Neural progenitor cell (in vitro differentiated cells): ENCODE results near the gene PLIN3. TPM values are rescaled to one million over a fixed set of nuclear protein-coding genes. Genes with fewer than 3 reads are reported as not detected.
"Not testable (repeated sequence)": the region's sequence is repeated elsewhere in the genome, so short reads cannot be mapped to it uniquely, and the experiment has no call there.

Experiments used
- DNase-seq: peaks from one replicate; pipeline ENCODE4 v3.0.0-alpha.2; 2016; ENCODE audit warnings: low spot score
- H2AFZ ChIP-seq: fragments of 200-600 bp; sonication (generic); replicated peaks from 2 replicates; pipeline ENCODE4 v1.6.1; 2016; ENCODE audit warnings: antibody characterized with exemption
- H3F3A ChIP-seq: fragments of 200-600 bp; sonication (generic); 2 replicates; pipeline ENCODE4 v1.6.1; 2016; ENCODE audit warnings: antibody characterized with exemption, low read depth
- H3K27ac ChIP-seq: fragments of 200-600 bp; sonication (generic); 2 replicates; pipeline ENCODE4 v1.5.1; 2016; ENCODE audit warnings: mild to moderate bottlenecking
- H3K27me3 ChIP-seq: fragments of 200-600 bp; sonication (generic); 2 replicates; pipeline ENCODE4 v1.6.1; 2016; ENCODE audit warnings: mild to moderate bottlenecking, moderate library complexity
- H3K36me3 ChIP-seq: fragments of 200-600 bp; sonication (generic); 2 replicates; pipeline ENCODE4 v1.5.1; 2016
- H3K4me1 ChIP-seq: fragments of 200-600 bp; sonication (generic); 2 replicates; pipeline ENCODE4 v1.6.1; 2016; ENCODE audit warnings: mixed run types
- H3K4me2 ChIP-seq: fragments of 200-600 bp; sonication (generic); 2 replicates; pipeline ENCODE4 v1.6.1; 2016
- H3K4me3 ChIP-seq: fragments of 200-600 bp; sonication (generic); 2 replicates; pipeline ENCODE4 v1.5.1; 2016
- H3K79me2 ChIP-seq: fragments of 200-600 bp; sonication (generic); 2 replicates; pipeline ENCODE4 v1.6.1; 2016; ENCODE audit warnings: low read depth
- H3K9ac ChIP-seq: fragments of 200-600 bp; sonication (generic); 2 replicates; pipeline ENCODE4 v1.6.1; 2016
- H3K9me3 ChIP-seq: fragments of 200-600 bp; sonication (generic); 2 replicates; pipeline ENCODE4 v1.5.1; 2016; ENCODE audit warnings: low read depth
- H4K20me1 ChIP-seq: fragments of 200-600 bp; sonication (generic); 2 replicates; pipeline ENCODE4 v1.6.1; 2016; ENCODE audit warnings: low read depth
- H3K27ac Mint-ChIP-seq: 3 replicates; pipeline ENCODE4 v1.8.0; 2021; ENCODE audit warnings: mixed read lengths
- H3K27me3 Mint-ChIP-seq: 2 replicates; pipeline ENCODE4 v1.8.0; 2022; ENCODE audit warnings: low read depth, mild to moderate bottlenecking, inconsistent platforms, moderate library complexity, mixed read lengths; ENCODE audit not compliant: insufficient read depth
- H3K36me3 Mint-ChIP-seq: 3 replicates; pipeline ENCODE4 v1.8.0; 2021; ENCODE audit warnings: mixed read lengths
- H3K4me1 Mint-ChIP-seq: 3 replicates; pipeline ENCODE4 v1.8.0; 2021; ENCODE audit warnings: mixed read lengths
- H3K4me3 Mint-ChIP-seq: 3 replicates; pipeline ENCODE4 v1.8.0; 2021; ENCODE audit warnings: mild to moderate bottlenecking, moderate library complexity, mixed read lengths
- H3K9me3 Mint-ChIP-seq: 3 replicates; pipeline ENCODE4 v1.8.0; 2020; ENCODE audit warnings: mixed read lengths
- EZH2 ChIP-seq: fragments of 200-600 bp; sonication (generic); IDR thresholded peaks from 2 replicates; pipeline ENCODE4 v1.6.1; 2017; ENCODE audit warnings: antibody characterized with exemption, mild to moderate bottlenecking, moderate library complexity
- EZH2phosphoT487 ChIP-seq: fragments of 200-600 bp; sonication (generic); IDR thresholded peaks from 2 replicates; pipeline ENCODE4 v1.6.1; 2017; ENCODE audit warnings: antibody characterized with exemption
- total RNA-seq: library from RNA; depleted of rRNA; stranded (reverse); fragments of >200 nt; gene quantifications from 2 replicates; pipeline ENCODE4 v1.2.3, GENCODE V29; 2015; ENCODE audit warnings: low replicate concordance
- TF ChIP-seq, protein P1 (sequence below): fragments of 200-600 bp; sonication (generic); IDR thresholded peaks from 2 replicates; pipeline ENCODE4 v1.5.1; 2017; ENCODE audit warnings: antibody characterized with exemption, mild to moderate bottlenecking

Gene PLIN3
- total RNA-seq, 1 donor from 2014 or later = 49.7 TPM

DNA sequence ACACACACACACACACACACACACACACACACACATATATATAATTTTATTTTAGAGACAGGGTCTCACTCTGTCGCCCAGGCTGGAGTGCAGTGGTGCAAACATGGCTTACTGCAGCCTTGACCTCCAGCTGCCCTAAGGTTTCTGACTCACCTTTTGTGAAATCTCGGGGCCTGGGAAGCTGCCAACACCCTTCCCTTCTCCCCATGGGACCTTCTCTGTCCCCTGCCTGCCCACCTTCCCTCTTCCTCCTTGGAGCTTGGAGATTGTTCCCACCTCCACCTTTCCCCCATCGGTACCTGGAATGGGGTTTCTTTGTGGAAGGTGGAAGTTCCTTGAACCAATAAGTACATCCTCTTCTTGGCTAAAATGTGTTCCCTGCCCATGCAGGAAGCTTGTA is 28.9 kb upstream of the PLIN3 start:
- Histone ChIP-seq H3K79me2 (no peaks in the 10 kb centered on the region), H2AFZ (no peak overlapping the region), H3K36me3 (no peaks in the 10 kb centered on the region), H3K27me3 (no peaks in the 10 kb centered on the region), H3K9me3 (no peaks in the 10 kb centered on the region), H4K20me1 (no peaks in the 10 kb centered on the region), H3K9ac (no peak overlapping the region), H3K4me3 (no peak overlapping the region), H3F3A (peaks cover 4% of the 10 kb centered on the region), H3K27ac (no peak overlapping the region), H3K4me2 (no peak overlapping the region), H3K4me1 (no peaks in the 10 kb centered on the region)
- Mint-ChIP-seq H3K4me1 (peaks cover 9% of the 10 kb centered on the region), H3K36me3 (no peaks in the 10 kb centered on the region), H3K4me3 (no peak overlapping the region), H3K27ac (peak overlapping the region; percentile 61), H3K9me3 (no peaks in the 10 kb centered on the region), H3K27me3 (peaks cover 5% of the 10 kb centered on the region)
- no peak for DNase-seq
- TF ChIP-seq EZH2phosphoT487 (no peak), EZH2 (no peak)
- TF ChIP-seq, protein P1, sequence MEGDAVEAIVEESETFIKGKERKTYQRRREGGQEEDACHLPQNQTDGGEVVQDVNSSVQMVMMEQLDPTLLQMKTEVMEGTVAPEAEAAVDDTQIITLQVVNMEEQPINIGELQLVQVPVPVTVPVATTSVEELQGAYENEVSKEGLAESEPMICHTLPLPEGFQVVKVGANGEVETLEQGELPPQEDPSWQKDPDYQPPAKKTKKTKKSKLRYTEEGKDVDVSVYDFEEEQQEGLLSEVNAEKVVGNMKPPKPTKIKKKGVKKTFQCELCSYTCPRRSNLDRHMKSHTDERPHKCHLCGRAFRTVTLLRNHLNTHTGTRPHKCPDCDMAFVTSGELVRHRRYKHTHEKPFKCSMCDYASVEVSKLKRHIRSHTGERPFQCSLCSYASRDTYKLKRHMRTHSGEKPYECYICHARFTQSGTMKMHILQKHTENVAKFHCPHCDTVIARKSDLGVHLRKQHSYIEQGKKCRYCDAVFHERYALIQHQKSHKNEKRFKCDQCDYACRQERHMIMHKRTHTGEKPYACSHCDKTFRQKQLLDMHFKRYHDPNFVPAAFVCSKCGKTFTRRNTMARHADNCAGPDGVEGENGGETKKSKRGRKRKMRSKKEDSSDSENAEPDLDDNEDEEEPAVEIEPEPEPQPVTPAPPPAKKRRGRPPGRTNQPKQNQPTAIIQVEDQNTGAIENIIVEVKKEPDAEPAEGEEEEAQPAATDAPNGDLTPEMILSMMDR = no peak

DNA sequence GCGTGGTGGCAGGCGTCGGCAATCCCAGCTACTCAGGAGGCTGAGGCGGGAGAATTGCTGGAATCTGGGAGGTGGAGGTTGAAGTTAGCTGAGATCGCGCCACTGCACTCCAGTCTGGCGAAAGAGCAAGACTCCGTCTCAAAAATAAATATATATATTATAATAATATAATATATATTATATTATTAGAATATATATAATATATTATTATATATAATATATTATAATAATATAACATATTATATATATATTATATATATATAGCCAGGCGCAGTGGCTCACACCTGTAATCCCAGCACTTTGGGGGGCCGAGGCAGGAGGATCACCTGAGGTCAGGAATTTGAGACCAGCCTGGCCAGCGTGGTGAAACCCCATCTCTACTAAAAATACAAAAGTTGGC is 25.5 kb upstream of the PLIN3 start:
- H3K27ac ChIP-seq, H3K4me3 Mint-ChIP-seq, H3F3A ChIP-seq, H4K20me1 ChIP-seq, H3K79me2 ChIP-seq, H3K4me2 ChIP-seq, H3K9me3 Mint-ChIP-seq, H3K9me3 ChIP-seq, H3K27me3 Mint-ChIP-seq, H3K4me3 ChIP-seq, H3K27me3 ChIP-seq, H3K27ac Mint-ChIP-seq, H3K36me3 ChIP-seq, DNase-seq, H2AFZ ChIP-seq, H3K9ac ChIP-seq, H3K4me1 ChIP-seq, H3K4me1 Mint-ChIP-seq, H3K36me3 Mint-ChIP-seq: not testable (repeated sequence)

GRCh38 chr19:4891066-4891465 is 23.6 kb upstream of the PLIN3 start:
- peaks cover 4% of the 10 kb centered on the region for H3F3A ChIP-seq
- H3K27ac ChIP-seq = no peak overlapping the region
- Mint-ChIP-seq H3K4me3 (peak overlapping the region; percentile 15), H3K36me3 (no peaks in the 10 kb centered on the region), H3K27me3 (peaks cover 7% of the 10 kb centered on the region), H3K9me3 (no peaks in the 10 kb centered on the region), H3K27ac (no peak overlapping the region), H3K4me1 (peaks cover 7% of the 10 kb centered on the region)
- H3K36me3 ChIP-seq = no peaks in the 10 kb centered on the region
- no peaks in the 10 kb centered on the region for H3K79me2 ChIP-seq
- H3K4me1 ChIP-seq = no peaks in the 10 kb centered on the region
- DNase-seq = no peak
- TF ChIP-seq EZH2phosphoT487 (no peak), EZH2 (no peak)
- TF ChIP-seq, protein P1 = no peak
- H3K4me3 ChIP-seq = no peak overlapping the region
- no peaks in the 10 kb centered on the region for H3K9me3 ChIP-seq
- H4K20me1 ChIP-seq = no peaks in the 10 kb centered on the region
- H3K9ac ChIP-seq = no peak overlapping the region
- no peaks in the 10 kb centered on the region for H3K27me3 ChIP-seq
- no peak overlapping the region for H3K4me2 ChIP-seq
- no peak overlapping the region for H2AFZ ChIP-seq

- Histone ChIP-seq H3K4me1 (no peaks in the 10 kb centered on the region), H3K79me2 (no peaks in the 10 kb centered on the region), H3K36me3 (no peaks in the 10 kb centered on the region), H4K20me1 (no peaks in the 10 kb centered on the region), H3K27ac (no peak overlapping the region), H3K9me3 (no peaks in the 10 kb centered on the region), H3K4me2 (no peak overlapping the region), H2AFZ (no peak overlapping the region), H3K9ac (no peak overlapping the region), H3K27me3 (no peaks in the 10 kb centered on the region), H3K4me3 (no peak overlapping the region), H3F3A (no peaks in the 10 kb centered on the region)
- Mint-ChIP-seq H3K27ac (peak overlapping the region; percentile 61), H3K4me1 (no peaks in the 10 kb centered on the region), H3K27me3 (peaks cover 7% of the 10 kb centered on the region), H3K4me3 (no peak overlapping the region), H3K9me3 (no peaks in the 10 kb centered on the region), H3K36me3 (no peaks in the 10 kb centered on the region)
- DNase-seq = no peak
- TF ChIP-seq, protein P1 = no peak
- no peak for TF ChIP-seq EZH2phosphoT487
Measured at GRCh38 chr19:4889034-4889815, 21.8 kb upstream of the PLIN3 start.

GRCh38 chr19:4887803-4888202 is 20.3 kb upstream of the PLIN3 start:
- not testable (repeated sequence) for H3K4me2 ChIP-seq, H3K9me3 Mint-ChIP-seq, H3K36me3 Mint-ChIP-seq, H3K36me3 ChIP-seq, H4K20me1 ChIP-seq, H3K4me3 Mint-ChIP-seq, H3K9ac ChIP-seq, H3K27me3 Mint-ChIP-seq, H3K27me3 ChIP-seq, H3F3A ChIP-seq, H3K27ac ChIP-seq, H2AFZ ChIP-seq, DNase-seq, H3K9me3 ChIP-seq, H3K27ac Mint-ChIP-seq, H3K4me3 ChIP-seq, H3K4me1 Mint-ChIP-seq, H3K4me1 ChIP-seq, H3K79me2 ChIP-seq

- DNase-seq, H3K4me1 Mint-ChIP-seq, H2AFZ ChIP-seq: not testable (repeated sequence)
Measured at GRCh38 chr19:4884993-4885392, 17.5 kb upstream of the PLIN3 start.

More at GRCh38 chr19:4884993-4885392, 17.5 kb upstream of the PLIN3 start:
- not testable (repeated sequence) for H3K4me1 ChIP-seq, H3F3A ChIP-seq, H3K9ac ChIP-seq, H3K4me2 ChIP-seq, H3K27me3 Mint-ChIP-seq, H3K79me2 ChIP-seq, H3K36me3 Mint-ChIP-seq, H3K27ac ChIP-seq, H3K4me3 ChIP-seq, H3K36me3 ChIP-seq, H4K20me1 ChIP-seq, H3K9me3 ChIP-seq, H3K27ac Mint-ChIP-seq, H3K9me3 Mint-ChIP-seq, H3K27me3 ChIP-seq, H3K4me3 Mint-ChIP-seq
